CD14-positive monocyte (primary cell): ENCODE results near the gene VEPH1. TPM values are rescaled to one million over a fixed set of nuclear protein-coding genes. Genes with fewer than 3 reads are reported as not detected.

Source experiments
- DNase-seq, 3 donors: peaks; one replicate each; pipeline ENCODE4 v3.0.0-alpha.2; 2011 to 2022
- H2AFZ ChIP-seq: 2 replicates; pipeline ENCODE4 v1.6.0; 2012; ENCODE audit warnings: mild to moderate bottlenecking, low read depth, low read length, inconsistent platforms; ENCODE audit not compliant: insufficient read depth, poor library complexity, severe bottlenecking
- H3K27ac ChIP-seq, 2 donors: 1 replicate in 1 of 2; 2 replicates in 1 of 2; pipeline ENCODE4 v1.5.1; 2012 to 2013; ENCODE audit warnings: low read length in 2 of 2, control low read depth in 1 of 2, inconsistent platforms in 1 of 2, low read depth in 1 of 2, mild to moderate bottlenecking in 1 of 2
- H3K27me3 ChIP-seq, 2 donors: one replicate each; pipeline versions ENCODE4 v1.6.0 to v1.6.1; 2011 to 2013; ENCODE audit warnings: low read length in 2 of 2; ENCODE audit not compliant: control insufficient read depth in 2 of 2, insufficient read depth in 2 of 2
- H3K36me3 ChIP-seq, 2 donors: replicated peaks in 1 of 2; 1 replicate in 1 of 2; 2 replicates in 1 of 2; pipeline versions ENCODE4 v1.5.1 to v1.6.1; 2012 to 2013; ENCODE audit warnings: low read length in 2 of 2, control low read depth in 1 of 2, inconsistent platforms in 1 of 2, mild to moderate bottlenecking in 1 of 2; ENCODE audit not compliant: insufficient read depth in 2 of 2, control insufficient read depth in 1 of 2
- H3K4me1 ChIP-seq, 2 donors: 1 replicate in 1 of 2; 2 replicates in 1 of 2; pipeline versions ENCODE4 v1.5.1 to v1.6.1; 2012 to 2013; ENCODE audit warnings: low read length in 2 of 2, control low read depth in 1 of 2, inconsistent platforms in 1 of 2, mild to moderate bottlenecking in 1 of 2, moderate library complexity in 1 of 2; ENCODE audit not compliant: insufficient read depth in 2 of 2, control insufficient read depth in 1 of 2
- H3K4me2 ChIP-seq: replicated peaks from 2 replicates; pipeline ENCODE3; 2012; ENCODE audit warnings: low read length, moderate library complexity, mild to moderate bottlenecking; ENCODE audit not compliant: poor library complexity, severe bottlenecking; ENCODE audit errors: extremely low read depth
- H3K4me3 ChIP-seq, 3 experiments: fragments of 200-600 bp in 1 of 3; sonication (generic) in 1 of 3; replicated peaks in 1 of 3; 1 replicate in 2 of 3; 2 replicates in 1 of 3; pipeline ENCODE4 v1.5.1; 2011 to 2013; ENCODE audit warnings: low read length in 3 of 3, mild to moderate bottlenecking in 3 of 3, control low read depth in 2 of 3, low read depth in 2 of 3, inconsistent platforms in 1 of 3, moderate library complexity in 1 of 3
- H3K79me2 ChIP-seq: 2 replicates; pipeline ENCODE4 v1.6.0; 2012; ENCODE audit warnings: mild to moderate bottlenecking, control low read depth, inconsistent platforms, low read length, moderate library complexity; ENCODE audit not compliant: insufficient read depth
- H3K9ac ChIP-seq: 2 replicates; pipeline ENCODE4 v1.6.0; 2017; ENCODE audit warnings: low read length, mild to moderate bottlenecking; ENCODE audit not compliant: insufficient read depth, poor library complexity, severe bottlenecking
- H3K9me3 ChIP-seq, 2 donors: replicated peaks in 1 of 2; 1 replicate in 1 of 2; 2 replicates in 1 of 2; pipeline versions ENCODE4 v1.5.1 to v1.6.1; 2012 to 2013; ENCODE audit warnings: low read length in 2 of 2, control low read depth in 1 of 2; ENCODE audit not compliant: control insufficient read depth in 1 of 2, insufficient read depth in 1 of 2
- H4K20me1 ChIP-seq: 2 replicates; pipeline ENCODE4 v1.6.0; 2012; ENCODE audit warnings: mild to moderate bottlenecking, low read length, control low read depth, moderate library complexity; ENCODE audit not compliant: insufficient read depth
- H3K27ac Mint-ChIP-seq, 7 donors: one replicate each; pipeline ENCODE4 v1.8.0; 2020; ENCODE audit warnings: mild to moderate bottlenecking in 7 of 7, mixed read lengths in 7 of 7, moderate library complexity in 6 of 7, inconsistent platforms in 2 of 7
- H3K27me3 Mint-ChIP-seq, 3 donors: one replicate each; pipeline ENCODE4 v1.8.0; 2021 to 2022; ENCODE audit warnings: low read depth in 3 of 3, mild to moderate bottlenecking in 3 of 3, mixed read lengths in 3 of 3, moderate library complexity in 3 of 3, inconsistent platforms in 1 of 3
- H3K36me3 Mint-ChIP-seq, 2 donors: one replicate each; pipeline ENCODE4 v1.8.0; 2020; ENCODE audit warnings: mixed read lengths in 2 of 2, inconsistent platforms in 1 of 2, mild to moderate bottlenecking in 1 of 2
- H3K4me1 Mint-ChIP-seq: one replicate; pipeline ENCODE4 v1.8.0; 2020; ENCODE audit warnings: mild to moderate bottlenecking, mixed read lengths
- H3K4me3 Mint-ChIP-seq, 2 donors: one replicate each; pipeline ENCODE4 v1.8.0; 2020; ENCODE audit warnings: mild to moderate bottlenecking in 2 of 2, mixed read lengths in 2 of 2, moderate library complexity in 1 of 2
- H3K9me3 Mint-ChIP-seq, 7 donors: one replicate each; pipeline ENCODE4 v1.8.0; 2020 to 2022; ENCODE audit warnings: mixed read lengths in 7 of 7, mild to moderate bottlenecking in 6 of 7, moderate library complexity in 6 of 7, inconsistent platforms in 2 of 7
- WGBS: methylation state at CpG from one replicate; pipeline ENCODE4 v1.1.5; 2013; ENCODE audit warnings: missing lambda C conversion rate; ENCODE audit not compliant: insufficient coverage; 5-methylcytosine and 5-hydroxymethylcytosine counted together
- intact Hi-C, 2 donors: fragments of 100-400 bp; cut with micrococcal nuclease; formaldehyde crosslinking; loops; one replicate each; pipeline versions ENCODE4 v1.15.0 to v1.15.1; 2023
- polyA plus RNA-seq, 3 donors: library from polyadenylated mRNA; depleted of rRNA in 1 of 3; unstranded in 2 of 3; stranded (reverse) in 1 of 3; fragments of 300-500 nt in 2 of 3; fragments of >200 nt in 1 of 3; fragmentation: Illumina TruSeq in 2 of 3; gene quantifications; 1 replicate in 2 of 3; 2 replicates in 1 of 3; pipeline ENCODE4 v1.2.3, GENCODE V29; 2012 to 2021
- TF ChIP-seq, protein P1 (sequence below): fragments of 200-600 bp; IDR thresholded peaks from one replicate; pipeline ENCODE4 v1.8.0; 2022; ENCODE audit warnings: antibody characterized with exemption, mild to moderate bottlenecking

The VEPH1 gene
- polyA plus RNA-seq, 3 donors = 0.44 TPM; not detected in 2

DNA sequence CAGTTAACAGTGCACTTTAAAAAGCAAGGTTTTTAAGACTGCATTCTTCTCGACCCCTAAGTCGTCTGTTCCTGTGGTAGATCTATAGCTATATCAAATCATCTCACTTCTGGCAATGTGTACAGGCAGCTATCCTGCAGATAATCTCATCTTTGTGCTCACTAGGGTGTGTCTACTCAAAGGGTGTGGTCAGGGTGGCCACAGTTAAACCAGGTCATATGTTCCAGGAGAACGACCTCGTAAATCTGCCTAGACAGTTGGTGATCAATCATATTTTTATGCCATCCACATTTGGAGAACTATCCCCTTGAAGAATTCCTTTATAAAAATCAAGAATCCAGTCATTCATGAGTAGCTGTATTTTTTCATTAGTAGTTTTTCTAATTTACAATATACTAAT, 3.0 kb downstream of the VEPH1 start:
- WGBS = no CpG with 5 or more reads among the region's 4 CpGs
- H3K27me3 Mint-ChIP-seq = peaks cover 24 to 41% (median 29%) of the 10 kb centered on the region in 3 donors

GRCh38 chr3:157499342-157499963, 3.8 kb downstream of the VEPH1 start:
- DNase-seq = no peak
- no peaks in the 10 kb centered on the region for H3K9me3 ChIP-seq
- peak overlapping the region in 1 of 3 experiments; percentile 41 for H3K4me3 ChIP-seq
- H3K27me3 ChIP-seq = peaks cover 27 to 29% of the 10 kb centered on the region in 2 donors
- H3K27ac ChIP-seq = no peak overlapping the region
- H3K4me1 ChIP-seq = peaks cover 5 to 7% of the 10 kb centered on the region in 2 donors
- H4K20me1 ChIP-seq = no peaks in the 10 kb centered on the region
- peaks cover 0 to 2% (median 0%) of the 10 kb centered on the region in 7 donors for H3K9me3 Mint-ChIP-seq
- peak overlapping the region in 1 of 2 donors; percentile 74 for H3K4me3 Mint-ChIP-seq
- H3K36me3 ChIP-seq = no peaks in the 10 kb centered on the region
- H3K4me1 Mint-ChIP-seq = peaks cover 15% of the 10 kb centered on the region
- H3K79me2 ChIP-seq = no peaks in the 10 kb centered on the region
- H2AFZ ChIP-seq = peak overlapping the region; percentile 57
- H3K9ac ChIP-seq = no peak overlapping the region
- H3K27me3 Mint-ChIP-seq = peaks cover 24 to 41% (median 30%) of the 10 kb centered on the region in 3 donors
- H3K27ac Mint-ChIP-seq = no peak overlapping the region
- no peaks in the 10 kb centered on the region for H3K36me3 Mint-ChIP-seq
- H3K4me2 ChIP-seq = peak overlapping the region; percentile 60
- intact Hi-C loops = loop anchor here in 1 of 2 donors (10.0 kb wide), 1 partner anchor 295 kb away; no protein-coding TSS in a partner anchor
- TF ChIP-seq, protein P1, sequence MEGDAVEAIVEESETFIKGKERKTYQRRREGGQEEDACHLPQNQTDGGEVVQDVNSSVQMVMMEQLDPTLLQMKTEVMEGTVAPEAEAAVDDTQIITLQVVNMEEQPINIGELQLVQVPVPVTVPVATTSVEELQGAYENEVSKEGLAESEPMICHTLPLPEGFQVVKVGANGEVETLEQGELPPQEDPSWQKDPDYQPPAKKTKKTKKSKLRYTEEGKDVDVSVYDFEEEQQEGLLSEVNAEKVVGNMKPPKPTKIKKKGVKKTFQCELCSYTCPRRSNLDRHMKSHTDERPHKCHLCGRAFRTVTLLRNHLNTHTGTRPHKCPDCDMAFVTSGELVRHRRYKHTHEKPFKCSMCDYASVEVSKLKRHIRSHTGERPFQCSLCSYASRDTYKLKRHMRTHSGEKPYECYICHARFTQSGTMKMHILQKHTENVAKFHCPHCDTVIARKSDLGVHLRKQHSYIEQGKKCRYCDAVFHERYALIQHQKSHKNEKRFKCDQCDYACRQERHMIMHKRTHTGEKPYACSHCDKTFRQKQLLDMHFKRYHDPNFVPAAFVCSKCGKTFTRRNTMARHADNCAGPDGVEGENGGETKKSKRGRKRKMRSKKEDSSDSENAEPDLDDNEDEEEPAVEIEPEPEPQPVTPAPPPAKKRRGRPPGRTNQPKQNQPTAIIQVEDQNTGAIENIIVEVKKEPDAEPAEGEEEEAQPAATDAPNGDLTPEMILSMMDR = no peak
- 1% methylated on average over 17 of the region's 24 CpGs for WGBS

More for the DNA sequence above, 3.0 kb downstream of the VEPH1 start:
- no peak for DNase-seq
- peaks cover 27% of the 10 kb centered on the region in 2 donors for H3K27me3 ChIP-seq
- H4K20me1 ChIP-seq = no peaks in the 10 kb centered on the region
- no peaks in the 10 kb centered on the region for H3K36me3 Mint-ChIP-seq
- no peak overlapping the region for H3K4me2 ChIP-seq
- H3K4me3 Mint-ChIP-seq = peak overlapping the region in 1 of 2 donors; percentile 74
- no peak overlapping the region for H3K27ac ChIP-seq
- no peaks in the 10 kb centered on the region for H3K36me3 ChIP-seq
- peaks cover 5 to 7% of the 10 kb centered on the region in 2 donors for H3K4me1 ChIP-seq
- H3K79me2 ChIP-seq = no peaks in the 10 kb centered on the region
- H3K4me1 Mint-ChIP-seq = peaks cover 15% of the 10 kb centered on the region
- H3K9me3 ChIP-seq = no peaks in the 10 kb centered on the region
- intact Hi-C loops = no loop called here
- no peak overlapping the region for H3K4me3 ChIP-seq
- peaks cover 0 to 2% (median 0%) of the 10 kb centered on the region in 7 donors for H3K9me3 Mint-ChIP-seq
- no peak overlapping the region for H2AFZ ChIP-seq
- H3K9ac ChIP-seq = no peak overlapping the region
- TF ChIP-seq, protein P1 = no peak
- H3K27ac Mint-ChIP-seq = no peak overlapping the region
